Body of pancreas (tissue), 4 donors: Measurements from ENCODE around the gene NEK1. TPM values are rescaled to one million over a fixed set of nuclear protein-coding genes. Genes with fewer than 3 reads are reported as not detected.
A peak's percentile ranks its signal among the peaks of the same experiment; 100 is the strongest.

ENCODE experiments used
- ATAC-seq: fragments of 150-250 bp; one replicate; pipeline ENCODE4 v1.9.1; 2016
- DNase-seq, 4 donors: peaks; one replicate each; pipeline ENCODE4 v3.0.0-alpha.2; 2019
- H3K27ac ChIP-seq, 4 donors: fragments of 200-600 bp; sonication (generic); 1 replicate in 3 of 4; 2 replicates in 1 of 4; pipeline versions ENCODE4 v1.5.1 to v1.6.1; 2016 to 2019; ENCODE audit warnings: mild to moderate bottlenecking in 1 of 4, mixed read lengths in 1 of 4, moderate library complexity in 1 of 4
- H3K27me3 ChIP-seq, 2 donors: fragments of 200-600 bp; sonication (generic); one replicate each; pipeline ENCODE4 v1.6.0; 2016; ENCODE audit warnings: mild to moderate bottlenecking in 1 of 2
- H3K36me3 ChIP-seq, 2 donors: fragments of 200-600 bp; sonication (generic); replicated peaks in 1 of 2; 2 replicates each; pipeline ENCODE4 v1.5.1; 2016; ENCODE audit warnings: low read depth in 2 of 2; ENCODE audit not compliant: insufficient read depth in 1 of 2
- H3K4me1 ChIP-seq: fragments of 200-600 bp; sonication (generic); one replicate; pipeline ENCODE4 v1.6.0; 2016
- H3K4me3 ChIP-seq, 2 donors: fragments of 200-600 bp; sonication (generic); 1 replicate in 1 of 2; 2 replicates in 1 of 2; pipeline ENCODE4 v1.5.1; 2016 to 2019
- H3K9me3 ChIP-seq, 3 donors: fragments of 200-600 bp; sonication (generic); 1 replicate in 2 of 3; 2 replicates in 1 of 3; pipeline ENCODE4 v1.5.1; 2016
- POLR2A ChIP-seq, 3 donors: fragments of 450-650 bp; IDR thresholded peaks; one replicate each; pipeline ENCODE4 v1.6.1; 2016; ENCODE audit warnings: antibody characterized with exemption in 3 of 3, mild to moderate bottlenecking in 2 of 3
- WGBS, 2 donors: methylation state at CpG; one replicate each; pipeline ENCODE4 v1.1.5; 2017; 5-methylcytosine and 5-hydroxymethylcytosine counted together
- intact Hi-C: fragments of 100-400 bp; cut with DNase I; formaldehyde crosslinking; loops from one replicate; pipeline ENCODE4 v1.15.1; 2023
- total RNA-seq, 2 donors: library from RNA; depleted of rRNA; stranded (reverse); fragments of >200 nt; gene quantifications; one replicate each; pipeline ENCODE4 v1.1.0, GENCODE V29; 2016
- TF ChIP-seq, protein P1 (sequence below), 7 experiments: fragments of 450-650 bp in 4 of 7; fragments of 200-600 bp in 3 of 7; sonication (generic) in 3 of 7; IDR thresholded peaks; one replicate each; pipeline ENCODE4 v1.5.1; 2016 to 2019; ENCODE audit warnings: antibody characterized with exemption in 7 of 7

NEK1 gene
- total RNA-seq, 2 donors from 2014 or later: 6.3 to 12.2 TPM

DNA sequence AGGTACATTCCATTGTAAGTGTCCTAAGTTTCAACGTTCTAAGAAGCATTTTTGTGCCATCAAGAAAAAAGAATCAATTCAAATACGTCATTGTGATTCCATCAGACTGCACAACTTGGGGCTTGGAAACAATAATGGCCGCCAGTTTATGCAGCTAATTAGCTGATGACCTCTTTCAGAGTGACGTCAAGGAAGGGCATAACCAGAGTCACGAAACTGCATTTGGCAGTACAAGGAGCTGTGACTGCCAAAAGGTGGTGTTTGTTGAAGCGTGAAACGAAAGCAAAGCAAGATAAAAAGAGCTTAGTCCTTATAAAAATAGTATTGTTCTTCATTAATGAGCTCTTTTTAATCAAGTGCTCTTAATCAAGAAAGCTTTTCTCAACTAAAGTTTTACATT, 260.5 kb downstream of the NEK1 start:
- ATAC-seq (peak; percentile 95), DNase-seq (peak; percentile 40 to 85 (median 60))
- Histone ChIP-seq H3K4me3 (no peak overlapping the region), H3K4me1 (peaks cover 13% of the 10 kb centered on the region), H3K9me3 (no peaks in the 10 kb centered on the region), H3K36me3 (no peaks in the 10 kb centered on the region), H3K27me3 (no peaks in the 10 kb centered on the region), H3K27ac (peak overlapping the region in 1 of 4 donors; percentile 19)
- WGBS, 2 donors: 14 to 20% methylated on average over 7 of the region's 7 CpGs
- intact Hi-C loops: no loop called here
- TF ChIP-seq, protein P1, sequence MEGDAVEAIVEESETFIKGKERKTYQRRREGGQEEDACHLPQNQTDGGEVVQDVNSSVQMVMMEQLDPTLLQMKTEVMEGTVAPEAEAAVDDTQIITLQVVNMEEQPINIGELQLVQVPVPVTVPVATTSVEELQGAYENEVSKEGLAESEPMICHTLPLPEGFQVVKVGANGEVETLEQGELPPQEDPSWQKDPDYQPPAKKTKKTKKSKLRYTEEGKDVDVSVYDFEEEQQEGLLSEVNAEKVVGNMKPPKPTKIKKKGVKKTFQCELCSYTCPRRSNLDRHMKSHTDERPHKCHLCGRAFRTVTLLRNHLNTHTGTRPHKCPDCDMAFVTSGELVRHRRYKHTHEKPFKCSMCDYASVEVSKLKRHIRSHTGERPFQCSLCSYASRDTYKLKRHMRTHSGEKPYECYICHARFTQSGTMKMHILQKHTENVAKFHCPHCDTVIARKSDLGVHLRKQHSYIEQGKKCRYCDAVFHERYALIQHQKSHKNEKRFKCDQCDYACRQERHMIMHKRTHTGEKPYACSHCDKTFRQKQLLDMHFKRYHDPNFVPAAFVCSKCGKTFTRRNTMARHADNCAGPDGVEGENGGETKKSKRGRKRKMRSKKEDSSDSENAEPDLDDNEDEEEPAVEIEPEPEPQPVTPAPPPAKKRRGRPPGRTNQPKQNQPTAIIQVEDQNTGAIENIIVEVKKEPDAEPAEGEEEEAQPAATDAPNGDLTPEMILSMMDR (IDR thresholded peaks at IDR 0.05): no peak
- TF ChIP-seq POLR2A (IDR thresholded peaks at IDR 0.05): no peak

DNA sequence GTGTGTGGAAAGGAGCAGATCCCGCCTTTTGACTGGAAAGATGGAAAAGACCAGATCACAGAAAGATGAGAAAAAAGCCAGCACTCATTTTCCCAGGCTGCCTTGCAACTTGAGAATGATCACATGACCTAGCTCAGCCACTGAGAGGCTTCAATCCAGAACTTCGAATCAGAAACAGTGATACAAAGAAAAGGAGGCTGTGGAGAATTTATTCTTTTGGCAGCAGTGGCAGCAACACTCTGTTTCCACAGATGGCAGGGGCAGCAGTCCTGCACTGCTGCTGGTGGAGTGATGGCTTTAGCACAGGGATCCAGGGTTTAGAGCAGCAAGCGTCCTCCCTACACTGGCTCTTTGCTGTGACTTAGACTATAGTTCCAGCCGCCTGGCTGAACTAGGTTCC, 263.8 kb downstream of the NEK1 start:
- no peak overlapping the region for H3K27ac ChIP-seq
- no peaks in the 10 kb centered on the region for H3K36me3 ChIP-seq
- WGBS, 2 donors: 82 to 88% methylated on average over 4 of the region's 4 CpGs
- DNase-seq: no peak
- no peak overlapping the region for H3K4me3 ChIP-seq
- peaks cover 13% of the 10 kb centered on the region for H3K4me1 ChIP-seq
- TF ChIP-seq POLR2A (IDR thresholded peaks at IDR 0.05): no peak
- TF ChIP-seq, protein P1 (IDR thresholded peaks at IDR 0.05): no peak
- ATAC-seq: no peak
- intact Hi-C loops: no loop called here
- H3K27me3 ChIP-seq: no peaks in the 10 kb centered on the region
- no peaks in the 10 kb centered on the region for H3K9me3 ChIP-seq

DNA sequence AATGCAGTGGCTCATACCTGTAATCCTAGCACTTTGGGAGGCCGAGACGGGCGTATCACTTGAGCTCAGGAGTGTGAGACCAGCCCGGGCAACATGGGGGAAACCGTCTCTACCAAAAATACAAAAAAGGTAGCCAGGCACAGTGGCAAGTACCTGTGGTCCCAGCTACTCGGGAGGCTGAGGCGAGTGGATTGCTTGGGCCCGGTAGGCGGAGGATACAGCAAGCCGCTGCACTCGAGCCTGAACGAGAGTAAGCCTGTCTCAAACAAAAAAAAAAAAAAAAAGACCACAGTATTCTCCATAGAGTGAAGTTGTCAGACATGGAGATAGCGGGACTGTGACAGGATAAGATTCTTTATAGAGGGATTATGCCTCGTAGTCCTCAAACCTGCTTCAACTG, 265.5 kb downstream of the NEK1 start:
- H3K4me1 ChIP-seq: peaks cover 19% of the 10 kb centered on the region
- H3K27me3 ChIP-seq: no peaks in the 10 kb centered on the region
- intact Hi-C loops: no loop called here
- no peak for TF ChIP-seq POLR2A (IDR thresholded peaks at IDR 0.05)
- TF ChIP-seq, protein P1 (IDR thresholded peaks at IDR 0.05): no peak
- 93 to 94% methylated on average over 14 of the region's 14 CpGs for WGBS, 2 donors
- ATAC-seq (no peak), DNase-seq (no peak)
- H3K27ac ChIP-seq: no peak overlapping the region
- no peaks in the 10 kb centered on the region for H3K9me3 ChIP-seq
- no peak overlapping the region for H3K4me3 ChIP-seq
- H3K36me3 ChIP-seq: no peaks in the 10 kb centered on the region

DNA sequence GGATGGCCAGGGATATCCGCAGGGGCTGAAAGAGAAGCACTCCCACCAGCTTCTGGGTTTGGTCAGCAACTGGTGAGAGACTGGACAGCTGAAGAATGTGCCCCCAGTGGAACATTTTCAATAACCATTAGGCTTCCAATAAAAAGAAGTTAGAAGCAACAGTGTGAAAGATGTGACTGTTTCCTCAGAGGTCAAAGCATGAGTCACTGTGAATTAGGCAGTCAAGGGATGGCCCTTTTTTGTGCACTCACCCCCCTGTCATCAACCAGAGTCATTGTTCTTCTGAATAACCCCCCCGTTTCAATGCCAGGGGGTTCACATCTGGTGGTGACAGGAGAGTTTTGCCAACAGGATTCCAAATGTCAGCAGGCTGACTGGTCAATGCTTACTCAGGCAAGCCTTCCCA, 267.1 kb downstream of the NEK1 start:
- no peak for ATAC-seq
- H3K27me3 ChIP-seq: no peaks in the 10 kb centered on the region
- no peak overlapping the region for H3K27ac ChIP-seq
- peaks cover 22% of the 10 kb centered on the region for H3K4me1 ChIP-seq
- intact Hi-C loops: no loop called here
- WGBS, 2 donors: 77 to 89% methylated on average over 2 of the region's 2 CpGs
- DNase-seq: no peak
- no peak for TF ChIP-seq POLR2A (IDR thresholded peaks at IDR 0.05)
- TF ChIP-seq, protein P1 (IDR thresholded peaks at IDR 0.05): no peak
- H3K9me3 ChIP-seq: no peaks in the 10 kb centered on the region
- no peaks in the 10 kb centered on the region for H3K36me3 ChIP-seq
- no peak overlapping the region for H3K4me3 ChIP-seq

Other genes with a start within 250 kb of the NEK1 start
- 10 to 100 TPM; 22.4 to 40.5 TPM for gene CLCN3, start 8.0 kb upstream of the NEK1 start, total RNA-seq
- gene HPF1, start 145.4 kb upstream of the NEK1 start, total RNA-seq: 10 to 100 TPM in 1 of 2 donors, 1 to 10 TPM in 1; 8.6 to 10.9 TPM